WTC11 (cell line): ENCODE results near the gene EIF3F. TPM values are rescaled to one million over a fixed set of nuclear protein-coding genes. Genes with fewer than 3 reads are reported as not detected.

Experiments
- ATAC-seq: fragments of 200-7000 bp; cut with Tn5 transposase; 2 replicates; pipeline ENCODE4 v1.10.0; 2021; ENCODE audit warnings: mild to moderate bottlenecking, moderate library complexity
- CTCF ChIA-PET: fragments of 300-600 bp; sonication (Branson Sonifier 250); formaldehyde crosslinking; loops from one replicate; lab custom pipeline; 2021; ENCODE audit warnings: antibody characterized with exemption; lab: Charles Lee
- POLR2A ChIA-PET: fragments of 350-600 bp; sonication (Branson Sonifier 250); formaldehyde crosslinking; loops from one replicate; lab custom pipeline; 2021; ENCODE audit warnings: antibody characterized with exemption; lab: Charles Lee
- DNase-seq: peaks from one replicate; pipeline ENCODE4 v3.0.0; 2021; ENCODE audit warnings: low spot score
- H3K27ac Mint-ChIP-seq: 2 replicates; pipeline ENCODE4 v1.8.0; 2021; ENCODE audit warnings: mixed read lengths
- H3K27me3 Mint-ChIP-seq: 2 replicates; pipeline ENCODE4 v1.8.0; 2021; ENCODE audit warnings: low read depth, mild to moderate bottlenecking, moderate library complexity, mixed read lengths
- H3K36me3 Mint-ChIP-seq: 2 replicates; pipeline ENCODE4 v1.8.0; 2021; ENCODE audit warnings: mixed read lengths
- H3K4me1 Mint-ChIP-seq: 2 replicates; pipeline ENCODE4 v1.8.0; 2022; ENCODE audit warnings: mixed read lengths
- H3K4me3 Mint-ChIP-seq: 2 replicates; pipeline ENCODE4 v1.8.0; 2021; ENCODE audit warnings: mild to moderate bottlenecking, moderate library complexity, mixed read lengths
- H3K9me3 Mint-ChIP-seq: 2 replicates; pipeline ENCODE4 v1.8.0; 2021; ENCODE audit warnings: mixed read lengths
- ATF6 ChIP-seq: sonication (generic); formaldehyde crosslinking; IDR thresholded peaks from 2 replicates; pipeline ENCODE4 v1.8.1; 2023; ENCODE audit warnings: mild to moderate bottlenecking, missing genetic modification reagents
- E2F4 ChIP-seq: sonication (generic); formaldehyde crosslinking; IDR thresholded peaks from 2 replicates; pipeline ENCODE4 v1.8.1; 2022; ENCODE audit warnings: low read depth, mild to moderate bottlenecking, moderate library complexity, missing genetic modification reagents, borderline replicate concordance
- ESRRA ChIP-seq: sonication (generic); formaldehyde crosslinking; IDR thresholded peaks from 2 replicates; pipeline ENCODE4 v1.8.1; 2022; ENCODE audit warnings: mild to moderate bottlenecking, missing genetic modification reagents, borderline replicate concordance
- ETV6 ChIP-seq: sonication (generic); formaldehyde crosslinking; IDR thresholded peaks from 2 replicates; pipeline ENCODE4 v1.8.1; 2022; ENCODE audit warnings: mild to moderate bottlenecking, missing genetic modification reagents
- MYBL2 ChIP-seq: sonication (generic); formaldehyde crosslinking; IDR thresholded peaks from 2 replicates; pipeline ENCODE4 v1.8.1; 2023; ENCODE audit warnings: mild to moderate bottlenecking, moderate library complexity, missing genetic modification reagents
- NFE2L1 ChIP-seq: sonication (generic); formaldehyde crosslinking; IDR thresholded peaks from 2 replicates; pipeline ENCODE4 v1.8.1; 2023; ENCODE audit warnings: missing genetic modification reagents
- OVOL2 ChIP-seq: fragments of 250-450 bp; sonication (Bioruptor Pico); IDR thresholded peaks from 2 replicates; pipeline ENCODE4 v1.9.0; 2021; ENCODE audit warnings: mild to moderate bottlenecking, borderline replicate concordance
- PREB ChIP-seq: sonication (generic); formaldehyde crosslinking; IDR thresholded peaks from 2 replicates; pipeline ENCODE4 v1.8.1; 2022; ENCODE audit warnings: mild to moderate bottlenecking, missing genetic modification reagents, moderate library complexity, borderline replicate concordance
- RELA ChIP-seq: sonication (generic); formaldehyde crosslinking; IDR thresholded peaks from 2 replicates; pipeline ENCODE4 v1.8.1; 2022; ENCODE audit warnings: missing genetic modification reagents, mild to moderate bottlenecking, borderline replicate concordance
- SOX15 ChIP-seq: fragments of 250-450 bp; sonication (Bioruptor Pico); IDR thresholded peaks from 2 replicates; pipeline ENCODE4 v1.9.0; 2021; ENCODE audit warnings: mild to moderate bottlenecking
- total RNA-seq: library from RNA; stranded (reverse); gene quantifications from 3 replicates; pipeline ENCODE4 v1.2.3, GENCODE V29; 2021

Gene EIF3F
- total RNA-seq, 1 experiment from 2014 or later, result 356 TPM

GRCh38 chr11:8017894-8018483 is 30.9 kb downstream of the EIF3F start:
- Mint-ChIP-seq H3K27ac (no peak overlapping the region), H3K9me3 (no peaks in the 10 kb centered on the region), H3K36me3 (no peaks in the 10 kb centered on the region), H3K27me3 (peaks cover 82% of the 10 kb centered on the region), H3K4me3 (peak overlapping the region; percentile 75), H3K4me1 (peaks cover 32% of the 10 kb centered on the region)
- ChIA-PET POLR2A (interaction anchor here (1.2 kb wide), 1 partner anchor 70 kb away, joined by 4 read pairs; no protein-coding TSS in a partner anchor), CTCF (interaction anchor here (0.6 to 7.9 kb wide), 14 partner anchors 10 to 323 kb away, joined by 3 to 58 read pairs (median 6); partner anchors contain the start of genes EIF3F and TUB)
- DNase-seq (no peak), ATAC-seq (no peak)
- TF ChIP-seq E2F4 (CRISPR knock-in tag), result no peak
- TF ChIP-seq PREB (CRISPR knock-in tag), result no peak
- TF ChIP-seq RELA (CRISPR knock-in tag), result no peak

GRCh38 chr11:8018484-8019313 is 31.6 kb downstream of the EIF3F start:
- DNase-seq, result peak; percentile 74
- TF ChIP-seq NFE2L1 (CRISPR knock-in tag) (no peak), OVOL2 (CRISPR knock-in tag) (no peak)
- Mint-ChIP-seq H3K36me3 (no peaks in the 10 kb centered on the region), H3K27me3 (peaks cover 81% of the 10 kb centered on the region), H3K4me3 (peak overlapping the region; percentile 75), H3K27ac (no peak overlapping the region), H3K9me3 (no peaks in the 10 kb centered on the region), H3K4me1 (peaks cover 32% of the 10 kb centered on the region)
- ChIA-PET POLR2A (interaction anchor here (1.2 kb wide), 1 partner anchor 69 kb away, joined by 4 read pairs; no protein-coding TSS in a partner anchor), CTCF (interaction anchor here (0.7 to 7.9 kb wide), 14 partner anchors 11 to 174 kb away, joined by 3 to 58 read pairs (median 6); partner anchors contain the start of genes EIF3F and TUB)
- ATAC-seq, result peak; percentile 59

- CTCF ChIA-PET, result interaction anchor here (0.7 to 7.9 kb wide), 7 partner anchors 13 to 79 kb away, joined by 3 to 58 read pairs (median 40); partner anchors contain the start of gene EIF3F
- DNase-seq, result no peak
- peak; percentile 8 for ATAC-seq
- Mint-ChIP-seq H3K36me3 (no peaks in the 10 kb centered on the region), H3K9me3 (no peaks in the 10 kb centered on the region), H3K27ac (no peak overlapping the region), H3K4me1 (peaks cover 32% of the 10 kb centered on the region), H3K27me3 (peaks cover 72% of the 10 kb centered on the region), H3K4me3 (peak overlapping the region; percentile 66)
- POLR2A ChIA-PET, result interaction anchor here (0.5 kb wide), 1 partner anchor 941 kb away, joined by 5 read pairs; no protein-coding TSS in a partner anchor
- no peak for TF ChIP-seq PREB (CRISPR knock-in tag)
- TF ChIP-seq ETV6 (CRISPR knock-in tag), result no peak
- TF ChIP-seq ESRRA (CRISPR knock-in tag), result 0 out of 2 replicates have a peak, but pooled peaks have one; percentile 49
- no peak for TF ChIP-seq MYBL2 (CRISPR knock-in tag)
These were observed 32.4 kb downstream of the EIF3F start for GRCh38 chr11:8019314-8020243.

GRCh38 chr11:8020244-8020597 is 33.1 kb downstream of the EIF3F start:
- Mint-ChIP-seq H3K27me3 (peaks cover 66% of the 10 kb centered on the region), H3K4me3 (peak overlapping the region; percentile 66), H3K27ac (no peak overlapping the region), H3K36me3 (no peaks in the 10 kb centered on the region), H3K9me3 (no peaks in the 10 kb centered on the region), H3K4me1 (peaks cover 32% of the 10 kb centered on the region)
- DNase-seq (no peak), ATAC-seq (no peak)
- ChIA-PET POLR2A (interaction anchor here (0.5 kb wide), 1 partner anchor 940 kb away, joined by 5 read pairs; no protein-coding TSS in a partner anchor), CTCF (interaction anchor here (1.1 to 7.9 kb wide), 4 partner anchors 13 to 79 kb away, joined by 4 to 54 read pairs (median 28); no protein-coding TSS in a partner anchor)
- TF ChIP-seq SOX15 (CRISPR knock-in tag) (no peak), ATF6 (CRISPR knock-in tag) (no peak)
